Measurements from ENCODE around the gene SMAD6. TPM values are rescaled to one million over a fixed set of nuclear protein-coding genes. Genes with fewer than 3 reads are reported as not detected.

Gene SMAD6
- total and polyA plus RNA-seq, 2 experiments from 2014 or later: 1.6 to 15.7 TPM

- Mint-ChIP-seq H3K27me3 (ENCODE audit: insufficient read depth, low read depth, poor library complexity) (peaks cover 10% of the 10 kb centered on the region), H3K9me3 (no peaks in the 10 kb centered on the region), H3K36me3 (ENCODE audit: low read depth) (no peaks in the 10 kb centered on the region), H3K4me1 (peaks cover 27% of the 10 kb centered on the region), H3K27ac (no peak overlapping the region), H3K4me3 (no peak overlapping the region)
- TF ChIP-seq STAT1 (IDR thresholded peaks at IDR 0.05; ENCODE audit: unreplicated experiment): no peak
- TF ChIP-seq REST (IDR thresholded peaks at IDR 0.05; ENCODE audit: unreplicated experiment): no peak
- no peak for TF ChIP-seq CTCF (conservative IDR thresholded peaks at IDR 0.05; ENCODE audit: low read depth in 2 of 2)
- TF ChIP-seq ETS1 (IDR thresholded peaks at IDR 0.05): no peak
- no peak for TF ChIP-seq POLR2AphosphoS5 (IDR thresholded peaks at IDR 0.05; ENCODE audit: low read depth)
- TF ChIP-seq EZH2phosphoT487 (IDR thresholded peaks at IDR 0.05; ENCODE audit: unreplicated experiment): no peak
- TF ChIP-seq ZNF331 (CRISPR knock-in tag; IDR thresholded peaks at IDR 0.05; ENCODE audit: low read depth): no peak
- no peak for TF ChIP-seq ZNF114 (CRISPR knock-in tag; IDR thresholded peaks at IDR 0.05)
- TF ChIP-seq CREB1 (CRISPR knock-in tag; IDR thresholded peaks at IDR 0.05; ENCODE audit: low read depth): no peak
- Histone ChIP-seq H3K79me2 (replicated peaks; ENCODE audit: insufficient read depth) (no peaks in the 10 kb centered on the region), H3K36me3 (ENCODE audit: insufficient read depth) (no peaks in the 10 kb centered on the region), H4K20me1 (replicated peaks; ENCODE audit: insufficient read depth) (no peaks in the 10 kb centered on the region), H3K9me2 (ENCODE audit: insufficient read depth) (no peaks in the 10 kb centered on the region; the same call in 1 of the 2 replicates), H3K4me3 (no peak overlapping the region), H2AFZ (no peak overlapping the region), H3K4me2 (no peak overlapping the region), H3K27ac (ENCODE audit: low read depth) (no peak overlapping the region), H3K27me3 (ENCODE audit: insufficient read depth) (no peaks in the 10 kb centered on the region), H3K4me1 (ENCODE audit: insufficient read depth) (peaks cover 21% of the 10 kb centered on the region), H3F3A (replicated peaks; ENCODE audit: low read depth) (no peaks in the 10 kb centered on the region)
- DNase-seq (ENCODE audit: low spot score): no peak
- ATAC-seq: no peak
Observed at GRCh38 chr15:66825139-66825538, 123.1 kb downstream of the SMAD6 start.

GRCh38 chr15:66825731-66826130 lies 123.7 kb downstream of the SMAD6 start:
- Mint-ChIP-seq H3K27me3 (ENCODE audit: insufficient read depth, low read depth, poor library complexity) (peaks cover 10% of the 10 kb centered on the region), H3K4me3 (no peak overlapping the region), H3K9me3 (no peaks in the 10 kb centered on the region), H3K4me1 (peaks cover 24% of the 10 kb centered on the region), H3K27ac (no peak overlapping the region), H3K36me3 (ENCODE audit: low read depth) (no peaks in the 10 kb centered on the region)
- DNase-seq (ENCODE audit: low spot score) (no peak), ATAC-seq (no peak)
- Histone ChIP-seq H3K4me2 (no peak overlapping the region), H3K79me2 (replicated peaks; ENCODE audit: insufficient read depth) (no peaks in the 10 kb centered on the region), H2AFZ (no peak overlapping the region; the same call in 1 of the 2 replicates), H3K27ac (ENCODE audit: low read depth) (no peak overlapping the region), H3K27me3 (ENCODE audit: insufficient read depth) (no peaks in the 10 kb centered on the region), H3F3A (replicated peaks; ENCODE audit: low read depth) (no peaks in the 10 kb centered on the region), H3K4me3 (no peak overlapping the region), H3K36me3 (ENCODE audit: insufficient read depth) (no peaks in the 10 kb centered on the region), H4K20me1 (replicated peaks; ENCODE audit: insufficient read depth) (no peaks in the 10 kb centered on the region), H3K9me2 (ENCODE audit: insufficient read depth) (no peaks in the 10 kb centered on the region; the same call in 1 of the 2 replicates), H3K4me1 (ENCODE audit: insufficient read depth) (peaks cover 21% of the 10 kb centered on the region)
- no peak for TF ChIP-seq ZNF114 (CRISPR knock-in tag; IDR thresholded peaks at IDR 0.05)
- no peak for TF ChIP-seq EZH2 (IDR thresholded peaks at IDR 0.05; ENCODE audit: low read depth, unreplicated experiment)
- TF ChIP-seq REST (IDR thresholded peaks at IDR 0.05; ENCODE audit: unreplicated experiment): no peak
- no peak for TF ChIP-seq ZNF331 (CRISPR knock-in tag; IDR thresholded peaks at IDR 0.05; ENCODE audit: low read depth)
- TF ChIP-seq ETS1 (IDR thresholded peaks at IDR 0.05): no peak
- no peak for TF ChIP-seq CREB1 (CRISPR knock-in tag; IDR thresholded peaks at IDR 0.05; ENCODE audit: low read depth)
